Sigmoid colon (tissue), 4 donors: ENCODE data around the gene STIM2.

Source experiments
- CTCF ChIP-seq, 4 experiments: fragments of 450-650 bp in 3 of 4; fragments of 200-600 bp in 1 of 4; IDR thresholded peaks; one replicate each; pipeline ENCODE4 v1.5.1; 2016 to 2019; ENCODE audit warnings: antibody characterized with exemption in 4 of 4, mild to moderate bottlenecking in 3 of 4, moderate library complexity in 2 of 4
- EP300 ChIP-seq, 4 donors: sonication (generic); formaldehyde crosslinking; IDR thresholded peaks; one replicate each; pipeline ENCODE4 v1.6.1; 2017; ENCODE audit warnings: antibody characterized with exemption in 4 of 4
- POLR2A ChIP-seq, 2 donors: fragments of 450-650 bp; IDR thresholded peaks; one replicate each; pipeline ENCODE4 v1.6.1; 2016; ENCODE audit warnings: antibody characterized with exemption in 2 of 2, mild to moderate bottlenecking in 2 of 2, moderate library complexity in 2 of 2
- POLR2AphosphoS5 ChIP-seq, 4 donors: sonication (generic); formaldehyde crosslinking; IDR thresholded peaks; one replicate each; pipeline ENCODE4 v1.6.1; 2017; ENCODE audit warnings: antibody characterized with exemption in 4 of 4

GRCh38 chr4:26851129-26851528, 9.5 kb upstream of the STIM2 start:
- TF ChIP-seq CTCF (IDR thresholded peaks at IDR 0.05) (no peak), POLR2A (IDR thresholded peaks at IDR 0.05) (no peak), POLR2AphosphoS5 (IDR thresholded peaks at IDR 0.05) (no peak), EP300 (IDR thresholded peaks at IDR 0.05) (no peak)
